ENCODE measurements around the gene GABRG2.

Gene GABRG2

GRCh38 chr5:162196351-162196750, 128.8 kb downstream of the GABRG2 start:
- no peak for DNase-seq

DNA sequence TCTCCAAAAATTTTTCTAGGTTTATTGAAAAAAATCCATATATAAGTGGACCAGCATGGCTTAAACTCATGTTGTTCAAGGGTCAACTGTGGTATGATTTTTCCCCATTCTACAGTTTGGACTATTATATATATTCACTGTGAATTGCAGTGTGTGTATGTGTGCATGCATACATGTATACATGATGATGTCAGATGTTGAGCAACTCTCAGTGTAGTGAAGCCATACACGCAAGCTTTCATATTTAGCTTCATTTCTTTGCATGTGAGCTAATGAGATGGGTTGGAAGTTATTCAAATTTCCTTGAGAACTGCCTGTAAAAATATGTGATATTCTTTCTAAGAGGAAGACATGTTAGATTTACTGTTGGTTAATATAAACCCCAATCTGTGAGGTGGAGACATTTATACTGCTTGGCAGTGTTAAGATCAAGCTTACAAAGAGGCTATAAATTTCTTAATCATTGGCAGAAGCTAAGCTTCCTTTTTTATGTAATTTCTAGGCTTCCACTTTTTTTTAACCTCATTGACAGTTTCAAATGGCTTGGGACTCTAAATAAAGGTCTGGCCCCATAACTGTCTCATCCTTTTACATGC, 134.8 kb downstream of the GABRG2 start:
- DNase-seq: no peak
